Prostate gland (tissue), 2 donors: Measurements from ENCODE around the gene CPT2. TPM values are rescaled to one million over a fixed set of nuclear protein-coding genes. Genes with fewer than 3 reads are reported as not detected.

Source experiments
- DNase-seq: peaks from one replicate; pipeline ENCODE4 v3.0.0-alpha.2; 2019; ENCODE audit warnings: low spot score
- H3K27ac ChIP-seq, 2 donors: fragments of 200-600 bp; sonication (generic); 2 replicates each; pipeline ENCODE4 v1.5.1; 2017 to 2019
- H3K27me3 ChIP-seq: fragments of 200-600 bp; sonication (generic); replicated peaks from 2 replicates; pipeline ENCODE4 v1.5.1; 2019; ENCODE audit not compliant: insufficient read depth
- H3K36me3 ChIP-seq, 2 donors: fragments of 200-600 bp; sonication (generic); 1 replicate in 1 of 2; 2 replicates in 1 of 2; pipeline versions ENCODE4 v1.5.1 to v1.8.1; 2017 to 2019
- H3K4me1 ChIP-seq: fragments of 200-600 bp; sonication (generic); replicated peaks from 2 replicates; pipeline ENCODE4 v1.5.1; 2019
- H3K4me3 ChIP-seq, 2 donors: fragments of 200-600 bp; sonication (generic); 2 replicates each; pipeline ENCODE4 v1.5.1; 2017 to 2019
- H3K9me3 ChIP-seq: fragments of 200-600 bp; sonication (generic); 2 replicates; pipeline ENCODE4 v1.5.1; 2017
- POLR2A ChIP-seq: fragments of 450-650 bp; IDR thresholded peaks from one replicate; pipeline ENCODE4 v1.6.1; 2016; ENCODE audit warnings: antibody characterized with exemption, mild to moderate bottlenecking
- POLR2AphosphoS5 ChIP-seq: sonication (generic); formaldehyde crosslinking; IDR thresholded peaks from one replicate; pipeline ENCODE4 v1.6.1; 2017; ENCODE audit warnings: antibody characterized with exemption
- whole genome bisulfite sequencing: methylation state at CpG from one replicate; pipeline ENCODE4 v1.1.5; 2018; 5-methylcytosine and 5-hydroxymethylcytosine counted together
- intact Hi-C: fragments of 100-400 bp; cut with DNase I; formaldehyde crosslinking; loops from one replicate; pipeline ENCODE4 v1.14.2; 2022
- total RNA-seq, 2 donors: library from RNA; depleted of rRNA; stranded (reverse); fragments of >200 nt; gene quantifications; one replicate each; pipeline ENCODE4 v1.1.0, GENCODE V29; 2016
- TF ChIP-seq, protein P1 (sequence below), 4 experiments: fragments of 200-600 bp in 2 of 4; fragments of 450-650 bp in 2 of 4; sonication (generic) in 2 of 4; IDR thresholded peaks; 1 replicate in 3 of 4; 2 replicates in 1 of 4; pipeline ENCODE4 v1.5.1; 2016 to 2019; ENCODE audit warnings: antibody characterized with exemption in 4 of 4, mild to moderate bottlenecking in 2 of 4, moderate library complexity in 2 of 4

CPT2 gene
- total RNA-seq, 2 donors from 2014 or later = 30.6 to 48.1 TPM

DNA sequence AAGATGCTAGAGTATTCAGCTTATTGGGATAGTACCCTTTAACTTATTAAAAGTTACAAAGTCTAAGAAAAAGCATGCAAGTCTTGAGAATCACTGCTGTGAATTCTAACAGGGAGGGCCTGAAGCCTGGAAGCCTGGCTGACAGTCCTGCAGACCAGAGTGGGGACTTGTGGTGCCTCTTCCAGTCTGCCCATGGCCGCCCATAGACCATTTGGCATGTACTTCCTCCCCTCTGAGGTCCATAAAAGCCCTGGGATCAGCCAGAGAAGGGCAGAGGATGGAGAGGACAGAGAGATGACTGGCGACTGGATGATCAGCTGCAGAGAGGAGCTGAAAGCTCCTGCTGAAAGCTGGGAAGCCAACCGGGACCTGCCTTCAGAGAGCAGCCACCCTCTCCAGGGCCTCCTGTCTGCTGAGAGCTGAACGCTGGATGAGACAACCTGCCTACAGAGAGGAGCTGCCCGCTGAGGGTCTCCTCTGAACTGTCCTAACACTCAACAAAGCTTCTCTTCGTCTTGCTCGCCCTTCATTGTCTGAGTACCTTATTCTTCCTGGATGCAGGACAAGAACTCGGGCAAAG, 41.7 kb upstream of the CPT2 start:
- Histone ChIP-seq H3K27me3 (no peaks in the 10 kb centered on the region), H3K27ac (no peak overlapping the region), H3K36me3 (no peaks in the 10 kb centered on the region), H3K4me3 (no peak overlapping the region), H3K4me1 (no peaks in the 10 kb centered on the region), H3K9me3 (no peaks in the 10 kb centered on the region)
- 85% methylated on average over 8 of the region's 8 CpGs for WGBS
- TF ChIP-seq, protein P1, sequence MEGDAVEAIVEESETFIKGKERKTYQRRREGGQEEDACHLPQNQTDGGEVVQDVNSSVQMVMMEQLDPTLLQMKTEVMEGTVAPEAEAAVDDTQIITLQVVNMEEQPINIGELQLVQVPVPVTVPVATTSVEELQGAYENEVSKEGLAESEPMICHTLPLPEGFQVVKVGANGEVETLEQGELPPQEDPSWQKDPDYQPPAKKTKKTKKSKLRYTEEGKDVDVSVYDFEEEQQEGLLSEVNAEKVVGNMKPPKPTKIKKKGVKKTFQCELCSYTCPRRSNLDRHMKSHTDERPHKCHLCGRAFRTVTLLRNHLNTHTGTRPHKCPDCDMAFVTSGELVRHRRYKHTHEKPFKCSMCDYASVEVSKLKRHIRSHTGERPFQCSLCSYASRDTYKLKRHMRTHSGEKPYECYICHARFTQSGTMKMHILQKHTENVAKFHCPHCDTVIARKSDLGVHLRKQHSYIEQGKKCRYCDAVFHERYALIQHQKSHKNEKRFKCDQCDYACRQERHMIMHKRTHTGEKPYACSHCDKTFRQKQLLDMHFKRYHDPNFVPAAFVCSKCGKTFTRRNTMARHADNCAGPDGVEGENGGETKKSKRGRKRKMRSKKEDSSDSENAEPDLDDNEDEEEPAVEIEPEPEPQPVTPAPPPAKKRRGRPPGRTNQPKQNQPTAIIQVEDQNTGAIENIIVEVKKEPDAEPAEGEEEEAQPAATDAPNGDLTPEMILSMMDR (IDR thresholded peaks at IDR 0.05) = no peak
- TF ChIP-seq POLR2AphosphoS5 = no peak
- TF ChIP-seq POLR2A = no peak
- intact Hi-C loops = no loop called here
- no peak for DNase-seq

DNA sequence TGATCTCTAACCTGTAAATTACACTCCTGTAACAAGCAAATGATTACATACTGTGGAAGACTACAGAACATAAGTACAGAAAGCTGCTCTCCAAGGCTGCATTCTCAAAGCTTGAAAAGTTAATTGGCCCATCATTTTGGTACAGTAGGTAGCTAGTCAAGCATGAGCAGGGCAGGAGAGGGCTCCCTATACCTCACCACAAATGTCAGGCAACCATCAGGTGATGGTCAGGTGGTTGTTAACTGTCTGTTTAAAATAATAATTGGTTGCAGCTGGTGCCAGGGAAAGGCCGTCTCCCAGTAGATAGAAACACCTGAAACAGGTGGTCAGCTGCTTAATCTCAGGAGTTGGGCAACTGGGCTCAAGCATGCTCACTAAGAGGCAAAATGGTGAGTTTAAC, 41.1 kb upstream of the CPT2 start:
- no peak overlapping the region for H3K4me3 ChIP-seq
- TF ChIP-seq POLR2AphosphoS5 = no peak
- TF ChIP-seq POLR2A = no peak
- TF ChIP-seq, protein P1 (IDR thresholded peaks at IDR 0.05) = no peak
- no peaks in the 10 kb centered on the region for H3K36me3 ChIP-seq
- intact Hi-C loops = no loop called here
- no peaks in the 10 kb centered on the region for H3K4me1 ChIP-seq
- H3K27ac ChIP-seq = no peak overlapping the region
- no peaks in the 10 kb centered on the region for H3K27me3 ChIP-seq
- no peaks in the 10 kb centered on the region for H3K9me3 ChIP-seq
- DNase-seq = no peak
- WGBS = 75% methylated on average over 1 of the region's 1 CpG

DNA sequence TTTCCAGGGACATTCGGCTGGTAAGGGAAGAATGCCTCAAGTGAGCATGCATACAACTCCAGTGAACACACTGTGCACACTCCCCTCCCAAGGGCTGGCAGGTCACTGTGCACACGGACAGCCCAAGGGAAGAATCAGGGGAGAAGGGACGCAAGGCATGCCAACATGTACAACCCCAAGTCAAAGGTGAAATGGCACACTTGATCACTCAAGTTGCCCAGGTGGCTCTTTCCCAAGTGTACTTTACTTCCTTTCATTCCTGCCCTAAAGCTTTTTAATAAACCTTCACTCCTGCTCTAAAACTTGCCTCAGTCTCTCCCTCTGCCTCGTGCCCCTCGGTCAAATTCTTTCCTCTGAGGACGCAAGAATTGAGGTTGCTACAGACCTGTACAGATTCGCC, 40.7 kb upstream of the CPT2 start:
- 90% methylated on average over 7 of the region's 7 CpGs for WGBS
- H3K9me3 ChIP-seq = no peaks in the 10 kb centered on the region
- H3K27ac ChIP-seq = no peak overlapping the region
- no peaks in the 10 kb centered on the region for H3K4me1 ChIP-seq
- H3K36me3 ChIP-seq = no peaks in the 10 kb centered on the region
- no peaks in the 10 kb centered on the region for H3K27me3 ChIP-seq
- TF ChIP-seq POLR2A (no peak), POLR2AphosphoS5 (no peak)
- TF ChIP-seq, protein P1 (IDR thresholded peaks at IDR 0.05) = no peak
- DNase-seq = no peak
- intact Hi-C loops = no loop called here
- H3K4me3 ChIP-seq = no peak overlapping the region

DNA sequence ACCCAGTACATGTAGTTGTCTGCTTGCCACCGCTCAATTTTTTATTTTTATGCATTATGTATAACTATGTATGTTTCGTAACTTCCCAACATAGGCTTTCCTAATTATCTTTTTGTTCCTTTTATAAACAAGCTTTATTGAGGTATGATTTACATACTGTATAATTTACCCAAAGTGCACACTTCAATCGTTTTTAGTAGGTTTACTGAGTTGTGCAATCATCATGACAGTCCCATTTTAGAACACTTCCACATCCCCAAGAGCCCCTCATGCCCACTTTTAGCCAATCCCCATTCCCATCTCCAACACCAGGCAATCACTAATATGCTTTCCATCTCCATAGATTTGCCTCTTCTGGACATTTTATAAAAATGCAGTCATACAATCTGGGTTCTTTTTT, 39.8 kb upstream of the CPT2 start:
- Histone ChIP-seq H3K27ac (no peak overlapping the region), H3K27me3 (no peaks in the 10 kb centered on the region), H3K9me3 (no peaks in the 10 kb centered on the region), H3K4me1 (no peaks in the 10 kb centered on the region), H3K36me3 (no peaks in the 10 kb centered on the region), H3K4me3 (no peak overlapping the region)
- no peak for DNase-seq
- intact Hi-C loops = no loop called here
- WGBS = 74% methylated on average over 3 of the region's 3 CpGs
- no peak for TF ChIP-seq POLR2A

DNA sequence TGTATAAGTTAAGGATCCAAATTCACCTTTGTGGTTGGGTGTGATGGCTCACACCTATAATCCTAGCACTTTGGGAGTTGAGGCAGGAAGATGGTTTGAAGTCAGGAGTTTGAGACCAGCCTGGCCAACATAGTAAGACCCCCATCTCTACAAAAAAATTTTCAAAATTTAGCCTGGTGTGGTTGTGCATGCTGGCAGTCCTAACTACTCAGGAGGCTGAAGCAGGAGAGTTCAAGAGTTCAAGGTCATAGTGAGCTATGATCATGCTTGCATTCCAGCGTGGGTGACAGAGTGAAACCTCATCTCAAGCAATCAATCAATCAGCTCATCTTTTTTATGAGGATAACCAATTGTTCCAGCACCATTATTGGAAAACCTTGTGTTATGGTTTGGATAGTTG, 37.7 kb upstream of the CPT2 start:
- no peak overlapping the region for H3K27ac ChIP-seq
- no peak for DNase-seq
- no peaks in the 10 kb centered on the region for H3K4me1 ChIP-seq
- no peaks in the 10 kb centered on the region for H3K36me3 ChIP-seq
- TF ChIP-seq POLR2A = no peak
- TF ChIP-seq, protein P1 (IDR thresholded peaks at IDR 0.05) = no peak
- no peak for TF ChIP-seq POLR2AphosphoS5
- H3K27me3 ChIP-seq = no peaks in the 10 kb centered on the region
- 80% methylated on average over 1 of the region's 1 CpG for WGBS
- no peaks in the 10 kb centered on the region for H3K9me3 ChIP-seq
- no peak overlapping the region for H3K4me3 ChIP-seq
- intact Hi-C loops = no loop called here
